Measurements from ENCODE around the gene MMP23B. TPM values are rescaled to one million over a fixed set of nuclear protein-coding genes. Genes with fewer than 3 reads are reported as not detected.

MMP23B gene
- total and polyA plus RNA-seq, 10 of the 15 experiments (the other 5 are each of a cell fraction or from before 2014, with no cell fraction given), result 0.25 to 0.76 (median 0.34) TPM; not detected in 4

DNA sequence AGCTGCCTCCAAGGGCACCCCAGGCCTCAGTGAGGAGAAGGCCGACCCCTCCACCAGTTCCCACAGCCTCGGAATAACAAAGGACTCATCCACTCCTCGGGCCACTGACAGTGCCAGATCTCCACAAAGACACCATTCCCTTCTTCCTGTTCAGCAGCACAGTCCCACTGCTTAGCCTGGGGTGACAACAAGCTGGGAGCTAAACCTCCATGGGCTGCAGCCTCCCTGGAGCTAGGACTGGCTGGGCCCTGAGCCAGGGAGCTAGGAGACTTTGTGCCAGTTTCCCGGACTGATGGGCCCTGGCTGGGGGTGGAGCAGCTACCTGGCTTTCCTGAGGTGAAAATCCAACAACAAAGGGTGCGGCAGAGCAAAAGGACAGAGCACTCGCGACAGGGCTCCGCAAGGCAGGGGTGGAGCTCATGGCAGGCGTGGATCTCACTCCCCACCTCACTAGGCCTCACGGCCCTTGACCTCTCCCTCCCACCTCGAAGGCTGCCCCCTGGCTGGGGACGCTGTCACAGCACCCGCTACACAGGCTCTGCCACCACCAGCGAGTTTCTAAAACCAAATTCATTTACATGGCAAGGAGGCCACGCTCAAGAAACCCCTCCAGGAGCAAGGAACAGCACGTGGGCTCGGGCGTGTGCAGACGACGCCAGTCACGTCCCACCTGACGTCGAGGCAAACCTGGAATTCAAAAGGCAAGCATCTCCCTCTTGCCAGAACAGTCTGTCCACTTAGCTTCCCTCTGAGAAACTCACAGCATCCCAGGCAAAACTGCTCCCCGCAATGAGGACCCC, 46.8 kb downstream of the MMP23B start:
- H3K36me3 ChIP-seq (ENCODE audit: control insufficient read depth in 2 of 2, insufficient read depth in 2 of 2, low read length in 1 of 2), result peaks cover 0 to 3% of the 10 kb centered on the region in 2 experiments; a peak in 1 of 4 replicates
- no TSS peak for BruUV-seq (replicated peaks)
- in situ Hi-C loops (cut with MboI) (no loop called here), intact Hi-C loops (cut with micrococcal nuclease; ENCODE audit: unreplicated experiment) (no loop called here)
- H3K27ac ChIP-seq (ENCODE audit: control insufficient read depth, insufficient read depth), result peak overlapping the region; percentile 94
- ChIA-PET POLR2A (interaction anchor here (1.4 kb wide), 1 partner anchor 101 kb away, joined by 4 read pairs; no protein-coding TSS in a partner anchor), RAD21 (ENCODE audit: unreplicated experiment) (interaction anchor here (0.6 to 2.0 kb wide), 7 partner anchors 9 to 341 kb away, joined by 3 to 8 read pairs (median 3); partner anchors contain the start of gene MIB2), CTCF (interaction anchor here (0.6 to 2.4 kb wide), 12 partner anchors 9 to 230 kb away, joined by 3 to 13 read pairs (median 4); partner anchors contain the start of gene CDK11A), SMC1A (ENCODE audit: uncharacterized antibody, unreplicated experiment) (interaction anchor here (0.8 to 2.2 kb wide), 2 partner anchors 9 to 215 kb away, joined by 4 to 10 read pairs; no protein-coding TSS in a partner anchor)
- peaks cover 13% of the 10 kb centered on the region for H3K79me2 ChIP-seq (ENCODE audit: control insufficient read depth, insufficient read depth, low read length)
- no peak overlapping the region; the same call in 1 of the 2 replicates for H2AFZ ChIP-seq (ENCODE audit: control insufficient read depth, low read depth, low read length)
- no peaks in the 10 kb centered on the region for H4K20me1 ChIP-seq (ENCODE audit: control insufficient read depth, insufficient read depth)
- H3K9ac ChIP-seq (ENCODE audit: control insufficient read depth, insufficient read depth, low read length), result peak overlapping the region; percentile 56
- WGBS (ENCODE audit: insufficient coverage, insufficient replicate concordance, low lambda C conversion rate, missing lambda C conversion rate), result 45% methylated on average over 24 of the region's 24 CpGs
- peak overlapping the region; percentile 81 for H3K4me2 ChIP-seq (ENCODE audit: control insufficient read depth, insufficient read depth)
- no peaks in the 10 kb centered on the region for H3K27me3 ChIP-seq (replicated peaks in 1 of 2; ENCODE audit: control insufficient read depth in 2 of 2, insufficient read depth in 2 of 2, low read length in 1 of 2)
- FAIRE-seq, result no peak
- ATAC-seq, result peak; percentile 81
- DNase-seq (ENCODE audit: low read depth, low spot score), result peak; percentile 23
- H3K9me3 ChIP-seq (replicated peaks; ENCODE audit: control insufficient read depth, insufficient read depth, low read length), result no peaks in the 10 kb centered on the region
- peaks cover 24% of the 10 kb centered on the region for H3K4me1 ChIP-seq (ENCODE audit: control insufficient read depth, insufficient read depth, low read length)
- H3K4me3 ChIP-seq, result peak overlapping the region; percentile 33; the same call in 1 of the 2 replicates
- TF ChIP-seq POLR2AphosphoS2 (IDR thresholded peaks at IDR 0.05; ENCODE audit: low read depth, low read length), result no peak
- TF ChIP-seq, protein P1, sequence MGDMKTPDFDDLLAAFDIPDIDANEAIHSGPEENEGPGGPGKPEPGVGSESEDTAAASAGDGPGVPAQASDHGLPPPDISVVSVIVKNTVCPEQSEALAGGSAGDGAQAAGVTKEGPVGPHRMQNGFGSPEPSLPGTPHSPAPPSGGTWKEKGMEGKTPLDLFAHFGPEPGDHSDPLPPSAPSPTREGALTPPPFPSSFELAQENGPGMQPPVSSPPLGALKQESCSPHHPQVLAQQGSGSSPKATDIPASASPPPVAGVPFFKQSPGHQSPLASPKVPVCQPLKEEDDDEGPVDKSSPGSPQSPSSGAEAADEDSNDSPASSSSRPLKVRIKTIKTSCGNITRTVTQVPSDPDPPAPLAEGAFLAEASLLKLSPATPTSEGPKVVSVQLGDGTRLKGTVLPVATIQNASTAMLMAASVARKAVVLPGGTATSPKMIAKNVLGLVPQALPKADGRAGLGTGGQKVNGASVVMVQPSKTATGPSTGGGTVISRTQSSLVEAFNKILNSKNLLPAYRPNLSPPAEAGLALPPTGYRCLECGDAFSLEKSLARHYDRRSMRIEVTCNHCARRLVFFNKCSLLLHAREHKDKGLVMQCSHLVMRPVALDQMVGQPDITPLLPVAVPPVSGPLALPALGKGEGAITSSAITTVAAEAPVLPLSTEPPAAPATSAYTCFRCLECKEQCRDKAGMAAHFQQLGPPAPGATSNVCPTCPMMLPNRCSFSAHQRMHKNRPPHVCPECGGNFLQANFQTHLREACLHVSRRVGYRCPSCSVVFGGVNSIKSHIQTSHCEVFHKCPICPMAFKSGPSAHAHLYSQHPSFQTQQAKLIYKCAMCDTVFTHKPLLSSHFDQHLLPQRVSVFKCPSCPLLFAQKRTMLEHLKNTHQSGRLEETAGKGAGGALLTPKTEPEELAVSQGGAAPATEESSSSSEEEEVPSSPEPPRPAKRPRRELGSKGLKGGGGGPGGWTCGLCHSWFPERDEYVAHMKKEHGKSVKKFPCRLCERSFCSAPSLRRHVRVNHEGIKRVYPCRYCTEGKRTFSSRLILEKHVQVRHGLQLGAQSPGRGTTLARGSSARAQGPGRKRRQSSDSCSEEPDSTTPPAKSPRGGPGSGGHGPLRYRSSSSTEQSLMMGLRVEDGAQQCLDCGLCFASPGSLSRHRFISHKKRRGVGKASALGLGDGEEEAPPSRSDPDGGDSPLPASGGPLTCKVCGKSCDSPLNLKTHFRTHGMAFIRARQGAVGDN (IDR thresholded peaks at IDR 0.05), result peak; percentile 98
- TF ChIP-seq, protein P2, sequence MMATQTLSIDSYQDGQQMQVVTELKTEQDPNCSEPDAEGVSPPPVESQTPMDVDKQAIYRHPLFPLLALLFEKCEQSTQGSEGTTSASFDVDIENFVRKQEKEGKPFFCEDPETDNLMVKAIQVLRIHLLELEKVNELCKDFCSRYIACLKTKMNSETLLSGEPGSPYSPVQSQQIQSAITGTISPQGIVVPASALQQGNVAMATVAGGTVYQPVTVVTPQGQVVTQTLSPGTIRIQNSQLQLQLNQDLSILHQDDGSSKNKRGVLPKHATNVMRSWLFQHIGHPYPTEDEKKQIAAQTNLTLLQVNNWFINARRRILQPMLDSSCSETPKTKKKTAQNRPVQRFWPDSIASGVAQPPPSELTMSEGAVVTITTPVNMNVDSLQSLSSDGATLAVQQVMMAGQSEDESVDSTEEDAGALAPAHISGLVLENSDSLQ (IDR thresholded peaks at IDR 0.05), result no peak
- TF ChIP-seq, protein P3, sequence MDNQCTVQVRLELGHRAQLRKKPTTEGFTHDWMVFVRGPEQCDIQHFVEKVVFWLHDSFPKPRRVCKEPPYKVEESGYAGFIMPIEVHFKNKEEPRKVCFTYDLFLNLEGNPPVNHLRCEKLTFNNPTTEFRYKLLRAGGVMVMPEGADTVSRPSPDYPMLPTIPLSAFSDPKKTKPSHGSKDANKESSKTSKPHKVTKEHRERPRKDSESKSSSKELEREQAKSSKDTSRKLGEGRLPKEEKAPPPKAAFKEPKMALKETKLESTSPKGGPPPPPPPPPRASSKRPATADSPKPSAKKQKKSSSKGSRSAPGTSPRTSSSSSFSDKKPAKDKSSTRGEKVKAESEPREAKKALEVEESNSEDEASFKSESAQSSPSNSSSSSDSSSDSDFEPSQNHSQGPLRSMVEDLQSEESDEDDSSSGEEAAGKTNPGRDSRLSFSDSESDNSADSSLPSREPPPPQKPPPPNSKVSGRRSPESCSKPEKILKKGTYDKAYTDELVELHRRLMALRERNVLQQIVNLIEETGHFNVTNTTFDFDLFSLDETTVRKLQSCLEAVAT (IDR thresholded peaks at IDR 0.05), result peak; percentile 83
- TF ChIP-seq RELA (IDR thresholded peaks at IDR 0.05; ENCODE audit: borderline replicate concordance, partially characterized antibody), result no peak
- TF ChIP-seq PAX5 (IDR thresholded peaks at IDR 0.05; ENCODE audit: borderline replicate concordance, low read depth, low read length), result peak; percentile 52; the same call in 1 of the 2 replicates
- TF ChIP-seq POLR2A (IDR thresholded peaks at IDR 0.05; ENCODE audit: low read depth, low read length), result peak; percentile 15
- TF ChIP-seq HCFC1 (IDR thresholded peaks at IDR 0.05; ENCODE audit: low read length), result 0 out of 2 replicates have a peak, but pooled peaks have one; percentile 31
- TF ChIP-seq, protein P4, sequence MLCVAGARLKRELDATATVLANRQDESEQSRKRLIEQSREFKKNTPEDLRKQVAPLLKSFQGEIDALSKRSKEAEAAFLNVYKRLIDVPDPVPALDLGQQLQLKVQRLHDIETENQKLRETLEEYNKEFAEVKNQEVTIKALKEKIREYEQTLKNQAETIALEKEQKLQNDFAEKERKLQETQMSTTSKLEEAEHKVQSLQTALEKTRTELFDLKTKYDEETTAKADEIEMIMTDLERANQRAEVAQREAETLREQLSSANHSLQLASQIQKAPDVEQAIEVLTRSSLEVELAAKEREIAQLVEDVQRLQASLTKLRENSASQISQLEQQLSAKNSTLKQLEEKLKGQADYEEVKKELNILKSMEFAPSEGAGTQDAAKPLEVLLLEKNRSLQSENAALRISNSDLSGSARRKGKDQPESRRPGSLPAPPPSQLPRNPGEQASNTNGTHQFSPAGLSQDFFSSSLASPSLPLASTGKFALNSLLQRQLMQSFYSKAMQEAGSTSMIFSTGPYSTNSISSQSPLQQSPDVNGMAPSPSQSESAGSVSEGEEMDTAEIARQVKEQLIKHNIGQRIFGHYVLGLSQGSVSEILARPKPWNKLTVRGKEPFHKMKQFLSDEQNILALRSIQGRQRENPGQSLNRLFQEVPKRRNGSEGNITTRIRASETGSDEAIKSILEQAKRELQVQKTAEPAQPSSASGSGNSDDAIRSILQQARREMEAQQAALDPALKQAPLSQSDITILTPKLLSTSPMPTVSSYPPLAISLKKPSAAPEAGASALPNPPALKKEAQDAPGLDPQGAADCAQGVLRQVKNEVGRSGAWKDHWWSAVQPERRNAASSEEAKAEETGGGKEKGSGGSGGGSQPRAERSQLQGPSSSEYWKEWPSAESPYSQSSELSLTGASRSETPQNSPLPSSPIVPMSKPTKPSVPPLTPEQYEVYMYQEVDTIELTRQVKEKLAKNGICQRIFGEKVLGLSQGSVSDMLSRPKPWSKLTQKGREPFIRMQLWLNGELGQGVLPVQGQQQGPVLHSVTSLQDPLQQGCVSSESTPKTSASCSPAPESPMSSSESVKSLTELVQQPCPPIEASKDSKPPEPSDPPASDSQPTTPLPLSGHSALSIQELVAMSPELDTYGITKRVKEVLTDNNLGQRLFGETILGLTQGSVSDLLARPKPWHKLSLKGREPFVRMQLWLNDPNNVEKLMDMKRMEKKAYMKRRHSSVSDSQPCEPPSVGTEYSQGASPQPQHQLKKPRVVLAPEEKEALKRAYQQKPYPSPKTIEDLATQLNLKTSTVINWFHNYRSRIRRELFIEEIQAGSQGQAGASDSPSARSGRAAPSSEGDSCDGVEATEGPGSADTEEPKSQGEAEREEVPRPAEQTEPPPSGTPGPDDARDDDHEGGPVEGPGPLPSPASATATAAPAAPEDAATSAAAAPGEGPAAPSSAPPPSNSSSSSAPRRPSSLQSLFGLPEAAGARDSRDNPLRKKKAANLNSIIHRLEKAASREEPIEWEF (IDR thresholded peaks at IDR 0.05; ENCODE audit: insufficient replicate concordance, low read depth, low read length), result no peak

Measured in GM12878 (cell line).